SH-SY5Y (cell line): ENCODE results near the gene TREM2.

Experiments
- GATA2 ChIP-seq: IDR thresholded peaks from 2 replicates; pipeline ENCODE4 v1.6.1; 2011; ENCODE audit warnings: mild to moderate bottlenecking, low read depth, low read length
- GATA3 ChIP-seq: IDR thresholded peaks from 2 replicates; pipeline ENCODE4 v1.6.1; 2011; ENCODE audit warnings: low read depth, mild to moderate bottlenecking, low read length, moderate library complexity

DNA sequence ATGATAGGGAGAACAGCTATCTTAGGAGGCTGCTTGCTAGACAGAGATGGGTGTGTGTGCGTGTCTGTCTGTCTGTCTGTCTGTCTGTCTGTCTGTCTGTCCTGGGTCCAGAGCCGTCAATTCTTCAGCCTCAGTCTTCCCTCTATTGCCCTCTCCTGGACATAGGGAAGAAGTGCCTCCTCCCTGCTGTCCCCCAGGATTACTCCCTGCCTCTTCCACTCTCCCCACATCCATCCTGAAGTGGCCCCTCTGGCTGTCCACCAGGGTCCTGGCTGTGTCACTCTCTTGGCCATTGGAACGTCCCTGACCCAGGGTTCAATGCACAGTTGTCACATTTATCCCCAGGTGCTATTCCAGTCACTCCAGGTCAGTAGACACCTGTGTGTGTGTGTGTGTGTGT, 27.9 kb upstream of the TREM2 start:
- TF ChIP-seq GATA2: no peak
- no peak for TF ChIP-seq GATA3
